Measurements from ENCODE around the gene UBE2E1.

DNA sequence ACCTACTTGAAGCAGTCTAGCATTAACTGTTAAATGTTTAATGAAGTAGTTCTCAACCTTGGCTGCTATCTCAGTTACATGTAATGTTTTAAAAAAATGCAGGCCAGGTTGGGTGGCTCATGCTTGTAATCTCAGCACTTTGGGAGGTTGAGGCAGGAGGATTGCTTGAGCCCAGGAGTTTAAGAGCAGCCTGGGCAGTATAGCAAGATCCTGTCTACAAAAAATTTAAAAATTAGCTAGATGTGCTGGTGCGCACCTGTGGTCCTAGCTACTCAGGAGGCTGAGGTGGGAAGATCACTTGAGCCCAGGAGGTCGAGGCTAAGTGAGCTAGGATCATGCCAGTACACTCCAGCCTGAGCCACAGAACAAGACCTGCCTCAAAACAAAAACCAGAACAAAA, 29.3 kb downstream of the UBE2E1 start:
- TF ChIP-seq, protein P1, sequence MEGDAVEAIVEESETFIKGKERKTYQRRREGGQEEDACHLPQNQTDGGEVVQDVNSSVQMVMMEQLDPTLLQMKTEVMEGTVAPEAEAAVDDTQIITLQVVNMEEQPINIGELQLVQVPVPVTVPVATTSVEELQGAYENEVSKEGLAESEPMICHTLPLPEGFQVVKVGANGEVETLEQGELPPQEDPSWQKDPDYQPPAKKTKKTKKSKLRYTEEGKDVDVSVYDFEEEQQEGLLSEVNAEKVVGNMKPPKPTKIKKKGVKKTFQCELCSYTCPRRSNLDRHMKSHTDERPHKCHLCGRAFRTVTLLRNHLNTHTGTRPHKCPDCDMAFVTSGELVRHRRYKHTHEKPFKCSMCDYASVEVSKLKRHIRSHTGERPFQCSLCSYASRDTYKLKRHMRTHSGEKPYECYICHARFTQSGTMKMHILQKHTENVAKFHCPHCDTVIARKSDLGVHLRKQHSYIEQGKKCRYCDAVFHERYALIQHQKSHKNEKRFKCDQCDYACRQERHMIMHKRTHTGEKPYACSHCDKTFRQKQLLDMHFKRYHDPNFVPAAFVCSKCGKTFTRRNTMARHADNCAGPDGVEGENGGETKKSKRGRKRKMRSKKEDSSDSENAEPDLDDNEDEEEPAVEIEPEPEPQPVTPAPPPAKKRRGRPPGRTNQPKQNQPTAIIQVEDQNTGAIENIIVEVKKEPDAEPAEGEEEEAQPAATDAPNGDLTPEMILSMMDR (IDR thresholded peaks at IDR 0.05) = no peak
- TF ChIP-seq POLR2A (IDR thresholded peaks at IDR 0.05) (no peak), EP300 (IDR thresholded peaks at IDR 0.05) (no peak)

All from stomach (tissue), 4 donors.